ENCODE measurements around the gene RSRC1.

DNA sequence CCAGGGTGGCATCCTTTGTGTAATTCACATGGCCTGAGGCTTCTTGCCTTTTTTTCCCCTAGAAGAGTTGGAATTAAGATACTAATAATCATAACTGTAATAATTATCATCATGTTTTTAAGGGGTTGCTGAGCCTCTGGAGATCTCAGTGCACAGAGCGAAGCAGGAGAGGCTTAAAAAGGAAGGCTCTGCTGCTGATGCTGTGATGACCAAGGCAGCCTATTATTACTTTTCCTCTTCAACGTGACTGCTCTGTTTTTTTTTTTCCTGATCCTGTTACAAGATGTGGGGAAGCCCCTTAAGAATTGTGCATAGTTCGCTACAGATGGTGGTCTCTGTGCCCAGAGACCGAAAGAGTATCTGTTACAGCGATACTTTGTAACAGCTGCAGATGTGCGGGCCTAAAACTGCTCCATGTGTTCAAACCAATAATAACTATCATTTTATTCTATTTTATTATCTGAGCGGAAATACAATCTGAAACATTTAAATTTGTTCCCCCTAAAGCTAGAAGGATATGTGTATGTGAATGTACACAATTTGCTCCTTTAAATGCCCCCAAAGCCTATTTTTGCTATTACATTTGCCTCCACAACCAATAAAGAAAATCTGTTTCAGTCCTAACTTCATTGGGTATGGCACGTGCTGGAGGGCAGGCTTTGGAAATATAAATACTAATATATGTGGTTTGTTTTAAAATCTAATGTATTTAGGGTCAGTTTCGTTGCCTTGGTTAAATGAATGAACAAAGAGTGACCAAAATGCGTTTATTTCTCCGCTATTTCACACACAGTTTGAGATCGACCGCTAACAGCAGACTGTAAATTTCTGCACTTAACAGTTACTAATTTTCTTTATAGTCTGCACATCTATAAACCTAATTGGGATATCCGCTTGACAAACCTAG lies 8.3 kb upstream of the RSRC1 start:
- peak in 2 of 4 donors; percentile 32 to 56 for TF ChIP-seq POLR2AphosphoS5 (IDR thresholded peaks at IDR 0.05)
- TF ChIP-seq, protein P1, sequence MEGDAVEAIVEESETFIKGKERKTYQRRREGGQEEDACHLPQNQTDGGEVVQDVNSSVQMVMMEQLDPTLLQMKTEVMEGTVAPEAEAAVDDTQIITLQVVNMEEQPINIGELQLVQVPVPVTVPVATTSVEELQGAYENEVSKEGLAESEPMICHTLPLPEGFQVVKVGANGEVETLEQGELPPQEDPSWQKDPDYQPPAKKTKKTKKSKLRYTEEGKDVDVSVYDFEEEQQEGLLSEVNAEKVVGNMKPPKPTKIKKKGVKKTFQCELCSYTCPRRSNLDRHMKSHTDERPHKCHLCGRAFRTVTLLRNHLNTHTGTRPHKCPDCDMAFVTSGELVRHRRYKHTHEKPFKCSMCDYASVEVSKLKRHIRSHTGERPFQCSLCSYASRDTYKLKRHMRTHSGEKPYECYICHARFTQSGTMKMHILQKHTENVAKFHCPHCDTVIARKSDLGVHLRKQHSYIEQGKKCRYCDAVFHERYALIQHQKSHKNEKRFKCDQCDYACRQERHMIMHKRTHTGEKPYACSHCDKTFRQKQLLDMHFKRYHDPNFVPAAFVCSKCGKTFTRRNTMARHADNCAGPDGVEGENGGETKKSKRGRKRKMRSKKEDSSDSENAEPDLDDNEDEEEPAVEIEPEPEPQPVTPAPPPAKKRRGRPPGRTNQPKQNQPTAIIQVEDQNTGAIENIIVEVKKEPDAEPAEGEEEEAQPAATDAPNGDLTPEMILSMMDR (IDR thresholded peaks at IDR 0.05), result no peak
- TF ChIP-seq EP300 (IDR thresholded peaks at IDR 0.05), result no peak

Data from sigmoid colon (tissue), 4 donors.